GM12874 (cell line): ENCODE measurements around the gene CHST6.

Experiments
- CTCF ChIP-seq: IDR thresholded peaks from 2 replicates; pipeline ENCODE4 v1.5.1; 2011; ENCODE audit warnings: low read depth, mild to moderate bottlenecking, control low read depth, low read length, moderate library complexity; ENCODE audit not compliant: insufficient read depth

CHST6 gene

GRCh38 chr16:75460446-75460845, 34.8 kb downstream of the CHST6 start:
- TF ChIP-seq CTCF, result no peak

GRCh38 chr16:75459691-75460090, 35.5 kb downstream of the CHST6 start:
- no peak for TF ChIP-seq CTCF

GRCh38 chr16:75458439-75458838, 36.8 kb downstream of the CHST6 start:
- no peak for TF ChIP-seq CTCF

GRCh38 chr16:75458029-75458428, 37.2 kb downstream of the CHST6 start:
- no peak for TF ChIP-seq CTCF

GRCh38 chr16:75457485-75458021, 37.7 kb downstream of the CHST6 start:
- TF ChIP-seq CTCF, result no peak

- TF ChIP-seq CTCF, result no peak
These were observed 38.3 kb downstream of the CHST6 start for GRCh38 chr16:75456971-75457370.

- no peak for TF ChIP-seq CTCF
These were observed 39.6 kb downstream of the CHST6 start for GRCh38 chr16:75455677-75456076.

GRCh38 chr16:75452464-75453190, 42.6 kb downstream of the CHST6 start:
- no peak for TF ChIP-seq CTCF
